ENCODE measurements around the gene KRTAP22-2. TPM values are rescaled to one million over a fixed set of nuclear protein-coding genes. Genes with fewer than 3 reads are reported as not detected.

The KRTAP22-2 gene
- total RNA-seq, 2 experiments from 2014 or later = not detected

GRCh38 chr21:30616125-30616524 is 25.9 kb upstream of the KRTAP22-2 start, which contains the start of gene KRTAP20-1:
TSS of gene KRTAP20-1 (plus strand) at chr21:30616425. CDS start at chr21:30616455, 30 bp downstream.
- H3K4me3 ChIP-seq (ENCODE audit: low read length) = no peak within 1 kb of the TSS
- ATAC-seq (ENCODE audit: poor library complexity) (no peak), DNase-seq (no peak)
- Mint-ChIP-seq H3K36me3 (ENCODE audit: low read depth) (no peaks in the 10 kb centered on the region), H3K27ac (no peak within 1 kb of the TSS), H3K4me1 (ENCODE audit: low read depth) (no peaks in the 10 kb centered on the region), H3K27me3 (no peaks in the 10 kb centered on the region), H3K9me3 (no peaks in the 10 kb centered on the region), H3K4me3 (no peak within 1 kb of the TSS)
- H3K27ac ChIP-seq (ENCODE audit: low read depth in 1 of 2, low read length in 2 of 2) = no peak within 1 kb of the TSS
- no peak for TF ChIP-seq CTCF (IDR thresholded peaks at IDR 0.05)
- POLR2A ChIA-PET = no interaction called here
- no peaks in the 10 kb centered on the region for H3K4me1 ChIP-seq (ENCODE audit: insufficient read depth, low read length)
- peaks cover 0 to 4% of the 10 kb centered on the region in 2 experiments for H3K9me3 ChIP-seq (ENCODE audit: control insufficient read depth in 1 of 2, insufficient read depth in 1 of 2, low read length in 2 of 2)
- no peaks in the 10 kb centered on the region for H3K36me3 ChIP-seq (ENCODE audit: insufficient read depth, low read length)
- intact Hi-C loops (cut with DNase I, micrococcal nuclease) = no loop called here
- H3K27me3 ChIP-seq (ENCODE audit: control insufficient read depth in 1 of 2, insufficient read depth in 2 of 2, low read length in 2 of 2) = no peaks in the 10 kb centered on the region
- CTCF ChIA-PET = no interaction called here

- no peaks in the 10 kb centered on the region for H3K36me3 Mint-ChIP-seq (ENCODE audit: low read depth)
- H3K4me3 Mint-ChIP-seq = no peak overlapping the region
- peaks cover 2% of the 10 kb centered on the region for H3K9me3 Mint-ChIP-seq
- TF ChIP-seq CTCF (IDR thresholded peaks at IDR 0.05) = no peak
- H3K36me3 ChIP-seq (ENCODE audit: insufficient read depth, low read length) = no peaks in the 10 kb centered on the region
- no peak overlapping the region for H3K4me3 ChIP-seq (ENCODE audit: low read length)
- no peaks in the 10 kb centered on the region for H3K4me1 Mint-ChIP-seq (ENCODE audit: low read depth)
- H3K4me1 ChIP-seq (ENCODE audit: insufficient read depth, low read length) = no peaks in the 10 kb centered on the region
- CTCF ChIA-PET = no interaction called here
- H3K27ac ChIP-seq (ENCODE audit: low read depth in 1 of 2, low read length in 2 of 2) = no peak overlapping the region
- ATAC-seq (ENCODE audit: poor library complexity) (no peak), DNase-seq (no peak)
- peaks cover 0 to 4% of the 10 kb centered on the region in 2 experiments for H3K9me3 ChIP-seq (ENCODE audit: control insufficient read depth in 1 of 2, insufficient read depth in 1 of 2, low read length in 2 of 2)
- no peaks in the 10 kb centered on the region for H3K27me3 ChIP-seq (ENCODE audit: control insufficient read depth in 1 of 2, insufficient read depth in 2 of 2, low read length in 2 of 2)
- H3K27ac Mint-ChIP-seq = no peak overlapping the region
- POLR2A ChIA-PET = no interaction called here
- no peaks in the 10 kb centered on the region for H3K27me3 Mint-ChIP-seq
- intact Hi-C loops (cut with DNase I, micrococcal nuclease) = no loop called here
These were observed 25.0 kb upstream of the KRTAP22-2 start for GRCh38 chr21:30615199-30615598.

- Mint-ChIP-seq H3K27ac (no peak within 1 kb of the TSS), H3K4me1 (ENCODE audit: low read depth) (no peaks in the 10 kb centered on the region), H3K27me3 (no peaks in the 10 kb centered on the region), H3K36me3 (ENCODE audit: low read depth) (no peaks in the 10 kb centered on the region), H3K9me3 (peaks cover 5% of the 10 kb centered on the region), H3K4me3 (no peak within 1 kb of the TSS)
- H3K27me3 ChIP-seq (ENCODE audit: control insufficient read depth in 1 of 2, insufficient read depth in 2 of 2, low read length in 2 of 2) = no peaks in the 10 kb centered on the region
- no peaks in the 10 kb centered on the region for H3K36me3 ChIP-seq (ENCODE audit: insufficient read depth, low read length)
- POLR2A ChIA-PET = no interaction called here
- no peak for ATAC-seq (ENCODE audit: poor library complexity)
- no peak for TF ChIP-seq CTCF (IDR thresholded peaks at IDR 0.05)
- H3K4me3 ChIP-seq (ENCODE audit: low read length) = no peak within 1 kb of the TSS
- intact Hi-C loops (cut with DNase I, micrococcal nuclease) = no loop called here
- no peaks in the 10 kb centered on the region for H3K4me1 ChIP-seq (ENCODE audit: insufficient read depth, low read length)
- H3K27ac ChIP-seq (ENCODE audit: low read depth in 1 of 2, low read length in 2 of 2) = no peak within 1 kb of the TSS
- DNase-seq = no peak
- CTCF ChIA-PET = no interaction called here
- H3K9me3 ChIP-seq (ENCODE audit: control insufficient read depth in 1 of 2, insufficient read depth in 1 of 2, low read length in 2 of 2) = peaks cover 0 to 4% of the 10 kb centered on the region in 2 experiments
These were observed 23.6 kb upstream of the KRTAP22-2 start, which contains the start of gene KRTAP6-1 for GRCh38 chr21:30613836-30614235. TSS of gene KRTAP6-1 (minus strand) at chr21:30613930. CDS start at chr21:30613904, 26 bp downstream.

All from CD4-positive, alpha-beta T cell (primary cell).